Left lobe of liver (tissue), 2 donors: ENCODE data around the gene VAX1. TPM values are rescaled to one million over a fixed set of nuclear protein-coding genes. Genes with fewer than 3 reads are reported as not detected.
"Not testable (repeated sequence)": the region's sequence is repeated elsewhere in the genome, so short reads cannot be mapped to it uniquely, and the experiment has no call there.

ENCODE experiments used
- ATAC-seq: fragments of 200-7000 bp; cut with Tn5 transposase; one replicate; pipeline ENCODE4 v1.9.1; 2020; ENCODE audit warnings: mild to moderate bottlenecking, moderate library complexity
- DNase-seq: peaks from one replicate; pipeline ENCODE4 v3.0.0-alpha.2; 2020; ENCODE audit warnings: low spot score
- total RNA-seq: library from RNA; stranded (reverse); gene quantifications from one replicate; pipeline ENCODE4 v1.2.1, GENCODE V29; 2021
- donor health status: DM: no; HTN: no; CAD: no; lungs with moderate emphysema.
- donor health status: DM: no; HTN: yes; CAD: no.

Gene VAX1
- total RNA-seq, result not detected

- DNase-seq (no peak), ATAC-seq (no peak)
These were observed at the start of gene VAX1 for GRCh38 chr10:117137911-117138642. Gene VAX1 (minus strand): TSS chr10:117138270. CDS start chr10:117138056, 214 bp downstream.

GRCh38 chr10:117186832-117187615, 49.0 kb upstream of the VAX1 start:
- no peak for ATAC-seq
- no peak for DNase-seq

- ATAC-seq, DNase-seq: not testable (repeated sequence)
These were observed 47.7 kb upstream of the VAX1 start for GRCh38 chr10:117185817-117186216.

GRCh38 chr10:117184821-117185220, 46.8 kb upstream of the VAX1 start:
- DNase-seq, result no peak

DNA sequence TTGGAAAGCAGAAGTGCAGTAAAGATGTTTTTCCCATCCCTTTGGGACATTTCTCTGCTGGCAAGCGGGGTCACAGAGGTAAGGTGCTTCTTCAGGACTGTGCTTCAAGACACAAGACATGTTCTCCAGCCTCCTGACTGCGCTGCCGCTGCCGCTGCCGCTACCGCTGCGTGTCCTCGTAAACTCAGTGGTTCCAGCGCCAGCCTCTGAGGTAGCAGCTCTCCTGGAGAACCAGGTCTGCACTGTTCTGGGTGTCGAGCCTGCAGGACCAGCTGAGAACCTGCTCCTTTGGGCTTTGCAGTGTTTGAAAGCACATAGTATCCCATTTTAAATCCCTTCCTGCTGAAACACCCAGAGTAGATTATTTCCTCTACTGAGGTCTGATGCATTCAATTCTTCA, 46.2 kb upstream of the VAX1 start:
- DNase-seq, result no peak
- no peak for ATAC-seq

More at GRCh38 chr10:117184821-117185220, 46.8 kb upstream of the VAX1 start:
- no peak for ATAC-seq

- no peak for DNase-seq
- ATAC-seq, result no peak
These were observed 40.1 kb upstream of the VAX1 start for GRCh38 chr10:117178190-117178589.

GRCh38 chr10:117175901-117176534, 37.9 kb upstream of the VAX1 start:
- peak; percentile 75 for DNase-seq
- peak; percentile 78 for ATAC-seq

GRCh38 chr10:117175215-117175900, 37.3 kb upstream of the VAX1 start:
- ATAC-seq (peak; percentile 60), DNase-seq (peak; percentile 55)

- peak; percentile 95 for ATAC-seq
- peak; percentile 80 for DNase-seq
These were observed 36.6 kb upstream of the VAX1 start for GRCh38 chr10:117174439-117175214.

GRCh38 chr10:117170244-117170643, 32.2 kb upstream of the VAX1 start:
- no peak for ATAC-seq
- DNase-seq, result no peak

DNA sequence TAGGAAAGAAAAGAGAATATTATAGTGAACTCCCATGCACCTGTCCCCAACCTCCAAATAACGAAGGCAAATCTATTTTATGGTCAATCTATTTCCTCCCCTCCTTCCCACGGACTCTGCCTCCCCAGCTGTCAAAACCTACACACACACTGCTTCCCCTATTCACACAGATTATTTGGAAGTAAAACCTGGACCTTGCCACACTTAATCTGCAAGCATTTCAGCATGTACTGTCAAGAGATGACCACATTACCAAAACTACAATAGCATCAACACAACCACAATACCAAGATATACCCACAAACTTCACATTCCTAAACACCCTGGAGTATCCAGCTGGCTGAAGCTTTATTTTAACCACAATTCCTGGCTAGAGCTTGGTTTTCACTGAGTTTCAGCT, 31.4 kb upstream of the VAX1 start:
- no peak for DNase-seq
- no peak for ATAC-seq

DNA sequence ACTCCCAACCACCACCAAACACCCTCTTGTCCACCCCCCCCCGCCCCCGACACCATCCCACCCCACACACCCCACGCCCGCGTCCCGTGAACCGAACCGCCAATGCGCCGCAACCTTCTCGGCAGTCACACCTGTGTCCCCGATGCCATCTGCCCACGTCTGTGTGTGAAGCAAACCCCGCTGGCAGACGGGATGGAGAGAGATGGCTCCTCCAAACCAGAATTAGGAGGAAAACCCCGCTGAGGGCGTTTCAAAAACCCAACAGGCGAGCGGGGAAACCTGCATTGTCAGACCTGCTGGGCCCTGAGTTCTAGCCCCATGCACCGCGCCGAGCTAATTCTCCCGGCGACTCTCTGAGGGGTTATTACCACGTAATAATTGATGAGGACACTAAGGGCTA, 30.7 kb upstream of the VAX1 start:
- no peak for ATAC-seq
- DNase-seq, result no peak

DNA sequence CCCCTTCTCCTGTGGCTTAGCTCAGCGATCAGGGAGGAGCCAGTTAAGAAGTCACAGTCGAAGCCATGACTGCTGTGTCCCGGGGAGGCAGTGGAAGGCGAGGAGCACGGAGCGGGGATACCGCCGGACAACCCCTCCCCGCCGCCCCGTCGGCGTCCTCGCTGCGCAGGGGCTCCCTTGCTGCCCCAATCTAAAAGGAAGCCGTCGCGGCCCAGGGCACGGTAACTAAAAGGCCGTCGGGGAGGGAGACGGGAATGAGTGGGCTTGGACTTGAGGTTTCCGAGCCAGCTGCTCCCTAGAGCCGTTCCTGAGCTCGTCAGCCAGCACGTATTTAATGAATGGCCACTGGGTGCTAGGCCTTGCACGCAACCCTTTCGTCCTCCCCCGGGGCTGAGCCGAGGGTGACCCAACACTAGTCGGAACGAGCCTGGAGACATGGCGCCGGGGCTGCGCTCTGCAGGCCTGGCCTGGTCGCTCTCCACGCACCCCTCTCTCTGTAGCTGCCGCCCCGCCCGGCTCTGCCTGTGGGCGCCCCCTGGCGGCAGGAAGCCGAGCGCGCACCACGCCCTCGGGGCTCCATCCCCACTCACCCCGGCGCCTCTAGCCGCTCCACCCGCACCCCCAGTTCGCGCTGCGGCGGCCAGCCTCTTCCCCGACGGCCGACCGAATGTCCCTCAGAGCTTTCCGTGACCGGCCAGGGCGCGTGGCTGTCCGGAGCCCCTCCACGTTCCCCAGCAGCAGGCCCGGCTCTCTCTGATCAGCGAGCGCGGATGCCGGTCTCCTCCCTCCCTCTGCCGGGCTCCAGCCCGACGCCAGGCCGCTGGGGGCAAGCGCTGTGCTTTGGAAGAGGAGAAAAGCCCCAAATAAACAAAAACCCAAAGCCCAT, 30.0 kb upstream of the VAX1 start:
- DNase-seq, result peak; percentile 65
- peak; percentile 92 for ATAC-seq

DNA sequence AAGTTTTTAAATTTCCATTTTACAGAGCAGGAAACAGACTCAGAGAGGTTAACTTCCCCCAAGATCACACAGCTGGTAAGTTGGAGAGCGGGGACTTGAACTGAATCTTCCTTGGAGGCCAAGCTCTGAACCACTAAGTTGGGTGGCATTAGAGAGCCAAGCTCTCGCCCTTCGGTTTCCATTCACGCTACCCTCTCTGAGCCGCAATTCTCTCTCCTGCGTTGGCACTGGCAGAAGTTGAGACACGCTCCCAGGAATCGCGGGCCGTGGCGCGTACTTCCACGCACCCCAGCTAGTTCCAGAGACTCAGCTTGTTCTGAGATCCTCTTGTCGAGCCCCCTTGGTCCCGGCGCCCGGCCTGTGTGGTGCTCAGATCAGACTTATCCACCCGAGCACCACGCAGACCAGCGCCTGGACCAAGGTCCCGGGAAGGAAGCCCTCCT, 29.3 kb upstream of the VAX1 start:
- ATAC-seq (no peak), DNase-seq (no peak)

DNA sequence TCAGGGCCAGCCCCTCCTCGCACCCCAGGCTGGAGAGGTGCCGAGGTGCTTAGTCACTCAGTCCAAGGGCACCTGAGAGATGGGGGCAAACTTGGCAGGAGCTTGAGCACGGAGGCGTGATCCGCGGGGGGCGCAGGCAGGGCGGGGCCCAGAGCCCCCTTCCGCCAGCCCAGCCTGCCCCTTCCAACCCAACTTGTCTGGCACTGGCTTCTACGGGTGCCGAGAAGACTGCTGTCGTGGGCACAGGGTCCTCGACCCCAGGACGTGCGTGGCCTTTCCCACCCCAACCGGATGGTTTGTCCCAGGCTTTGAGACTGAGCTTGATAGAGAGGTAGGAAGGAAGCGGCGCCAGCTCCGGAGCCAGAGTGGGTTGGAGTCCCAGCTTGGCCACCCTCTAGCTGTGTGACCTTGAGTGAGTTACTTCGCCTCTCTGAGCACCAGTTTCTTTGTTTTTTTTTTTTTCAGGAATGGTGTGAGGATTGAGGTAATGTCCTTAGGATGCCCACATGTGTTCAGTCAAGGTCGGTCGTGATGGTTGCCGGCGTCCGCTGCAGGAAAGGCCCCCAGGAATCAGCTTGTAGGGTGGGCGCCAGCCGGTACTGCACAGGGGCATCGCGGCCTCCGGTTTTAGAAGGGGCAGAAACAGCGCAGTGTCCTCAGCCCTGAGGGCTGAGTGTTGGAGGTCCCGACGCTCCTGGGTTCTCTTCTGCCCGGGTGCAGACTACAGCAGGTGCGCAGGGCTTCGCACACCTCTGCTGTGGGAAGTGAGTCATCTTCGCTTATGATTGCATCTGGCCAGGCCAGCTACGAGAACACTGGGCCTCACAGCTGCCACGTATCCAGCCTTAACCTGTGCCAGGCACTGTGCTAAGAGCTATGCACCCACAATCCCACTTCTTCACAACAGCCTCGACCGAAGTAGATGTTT, 28.6 kb upstream of the VAX1 start:
- ATAC-seq (no peak), DNase-seq (no peak)

- peak; percentile 49 for DNase-seq
These were observed 27.7 kb upstream of the VAX1 start for GRCh38 chr10:117165538-117166417.

More at GRCh38 chr10:117165538-117166417, 27.7 kb upstream of the VAX1 start:
- peak; percentile 77 for ATAC-seq
